GM13977 (cell line): Measurements from ENCODE around the gene SDCCAG8.

Experiments used
- DNase-seq: peaks from one replicate; pipeline ENCODE4 v3.0.0; 2012; ENCODE audit warnings: low spot score
- CTCF ChIP-seq: IDR thresholded peaks from 2 replicates; pipeline ENCODE4 v1.5.1; 2012; ENCODE audit warnings: mild to moderate bottlenecking, control low read depth; ENCODE audit not compliant: insufficient read depth; ENCODE audit errors: extremely low read depth, missing control alignments
- in situ Hi-C: fragments of 300-500 bp; cut with MboI; formaldehyde crosslinking; loops from one replicate; pipeline ENCODE4 v1.12.0; 2022; ENCODE audit warnings: low sequenced_read_pairs, low pct_unique_long_range_greater_than_20kb, mixed read lengths, inconsistent platforms; ENCODE audit not compliant: unreplicated experiment

Gene SDCCAG8

GRCh38 chr1:243363832-243364231 lies 108.0 kb downstream of the SDCCAG8 start:
- TF ChIP-seq CTCF = no peak
- no peak for DNase-seq
- in situ Hi-C loops = no loop called here

GRCh38 chr1:243364330-243364729 lies 108.5 kb downstream of the SDCCAG8 start:
- no peak for DNase-seq
- no peak for TF ChIP-seq CTCF
- in situ Hi-C loops = no loop called here

GRCh38 chr1:243364866-243365265 lies 109.0 kb downstream of the SDCCAG8 start:
- in situ Hi-C loops = no loop called here
- DNase-seq = no peak
- no peak for TF ChIP-seq CTCF

GRCh38 chr1:243367314-243367713 lies 111.5 kb downstream of the SDCCAG8 start:
- in situ Hi-C loops = no loop called here
- no peak for TF ChIP-seq CTCF
- DNase-seq = no peak

- in situ Hi-C loops = no loop called here
- no peak for TF ChIP-seq CTCF
- no peak for DNase-seq
Measured at GRCh38 chr1:243374412-243374811, 118.6 kb downstream of the SDCCAG8 start.

GRCh38 chr1:243375596-243375995 lies 119.8 kb downstream of the SDCCAG8 start:
- in situ Hi-C loops = no loop called here
- no peak for DNase-seq
- no peak for TF ChIP-seq CTCF

GRCh38 chr1:243378669-243379068 lies 122.8 kb downstream of the SDCCAG8 start:
- no peak for TF ChIP-seq CTCF
- DNase-seq = no peak
- in situ Hi-C loops = no loop called here
